NB4 (cell line): ENCODE results near the gene AGT.
"Not testable (repeated sequence)": the region's sequence is repeated elsewhere in the genome, so short reads cannot be mapped to it uniquely, and the experiment has no call there.

Experiments used
- DNase-seq: peaks from one replicate; pipeline ENCODE4 v3.0.0; 2010; ENCODE audit warnings: low read depth
- H3K4me3 ChIP-seq: one replicate; pipeline ENCODE4 v1.5.1; 2011; ENCODE audit warnings: mild to moderate bottlenecking, low read depth, low read length, moderate library complexity
- CTCF ChIP-seq: IDR thresholded peaks from one replicate; pipeline ENCODE4 v1.5.1; 2012; ENCODE audit warnings: low read depth, low read length
- MAX ChIP-seq: IDR thresholded peaks from 2 replicates; pipeline ENCODE4 v1.6.1; 2011; ENCODE audit warnings: low read depth, low read length
- MYC ChIP-seq: IDR thresholded peaks from 2 replicates; pipeline ENCODE4 v1.6.1; 2011; ENCODE audit warnings: low read depth, low read length
- POLR2A ChIP-seq: IDR thresholded peaks from 2 replicates; pipeline ENCODE4 v1.6.1; 2011; ENCODE audit warnings: mild to moderate bottlenecking; ENCODE audit not compliant: insufficient read length; ENCODE audit errors: extremely low read depth

Gene AGT

GRCh38 chr1:230737622-230738262, 23.8 kb upstream of the AGT start:
- TF ChIP-seq MAX: no peak

GRCh38 chr1:230735447-230735846, 21.5 kb upstream of the AGT start:
- DNase-seq: no peak
- H3K4me3 ChIP-seq: no peak overlapping the region
- TF ChIP-seq MYC (no peak), POLR2A (no peak), MAX (no peak), CTCF (no peak)

More at GRCh38 chr1:230737622-230738262, 23.8 kb upstream of the AGT start:
- peak; percentile 23 for DNase-seq
- H3K4me3 ChIP-seq: no peak overlapping the region

- DNase-seq: no peak
- TF ChIP-seq POLR2A (no peak), MYC (no peak), CTCF (no peak), MAX (no peak)
- H3K4me3 ChIP-seq: no peak overlapping the region
These were observed 17.1 kb upstream of the AGT start for GRCh38 chr1:230730977-230731376.

GRCh38 chr1:230728710-230729392, 14.9 kb upstream of the AGT start:
- DNase-seq: no peak
- no peak overlapping the region for H3K4me3 ChIP-seq
- no peak for TF ChIP-seq CTCF
- TF ChIP-seq POLR2A: no peak
- TF ChIP-seq MAX: no peak
- TF ChIP-seq MYC: no peak

- DNase-seq: no peak
- TF ChIP-seq MAX: no peak
- TF ChIP-seq CTCF: no peak
- no peak for TF ChIP-seq MYC
- H3K4me3 ChIP-seq: no peak overlapping the region
These were observed 11.5 kb upstream of the AGT start for GRCh38 chr1:230725256-230726012.

GRCh38 chr1:230721849-230722522, 8.1 kb upstream of the AGT start:
- DNase-seq, H3K4me3 ChIP-seq: not testable (repeated sequence)
